ENCODE measurements around the gene SMARCAD1.

Gene SMARCAD1

DNA sequence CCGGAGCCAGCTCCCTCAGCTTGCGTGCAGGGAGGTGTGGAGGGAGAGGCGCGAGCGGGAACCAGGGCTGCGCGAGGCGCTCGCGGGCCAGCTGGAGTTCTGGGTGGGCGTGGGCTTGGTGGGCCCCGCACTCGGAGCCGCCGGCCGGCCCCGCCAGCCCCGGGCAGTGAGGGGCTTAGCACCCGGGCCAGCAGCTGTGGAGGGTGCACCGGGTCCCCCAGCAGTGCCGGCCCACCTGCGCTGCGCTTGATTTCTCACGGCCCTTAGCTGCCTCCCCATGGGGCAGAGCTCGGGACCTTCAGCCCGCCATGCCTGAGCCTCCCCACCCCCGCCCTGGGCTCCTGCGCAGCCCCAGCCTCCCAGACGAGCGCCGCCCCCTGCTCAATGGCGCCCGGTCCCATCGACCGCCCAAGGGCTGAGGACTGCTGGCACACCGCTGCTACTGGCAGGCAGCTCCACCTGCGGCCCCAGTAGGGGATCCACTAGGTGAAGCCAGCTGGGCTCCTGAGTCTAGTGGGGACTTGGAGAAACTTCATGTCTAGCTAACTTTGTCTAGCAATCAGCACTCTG, 37.8 kb upstream of the SMARCAD1 start (continued):
- TF ChIP-seq ZNF16 (tag by site-specific recombination; IDR thresholded peaks at IDR 0.05; ENCODE audit: low read depth) = no peak

DNA sequence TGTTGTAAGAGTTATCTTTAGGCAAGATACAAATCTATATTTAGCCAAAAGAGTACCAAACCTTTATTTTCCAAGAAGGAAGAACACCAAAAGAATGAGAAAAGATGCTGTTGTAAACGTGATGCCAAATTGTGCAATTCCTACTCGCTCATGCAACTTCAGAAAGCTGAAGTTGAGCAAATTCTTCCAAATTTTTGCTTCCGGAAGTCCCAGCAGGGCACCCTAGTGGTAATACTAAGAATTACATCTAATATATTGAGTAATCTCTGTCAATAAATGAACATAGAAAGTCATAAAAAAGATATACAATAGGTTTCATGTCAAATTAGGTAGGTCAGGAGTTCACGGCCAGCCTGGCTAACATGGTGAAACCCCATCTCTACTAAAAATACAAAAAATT, 36.0 kb upstream of the SMARCAD1 start:
- Histone ChIP-seq H3K4me1 (ENCODE audit: control insufficient read depth, insufficient read depth, low read length) (no peaks in the 10 kb centered on the region), H3K27ac (ENCODE audit: extremely low read depth, low read depth, low read length) (no peak overlapping the region), H3K9me3 (ENCODE audit: control insufficient read depth, insufficient read depth, low read depth, low read length) (no peaks in the 10 kb centered on the region), H3K36me3 (ENCODE audit: control insufficient read depth in 2 of 2, insufficient read depth in 1 of 2, low read length in 2 of 2) (no peaks in the 10 kb centered on the region), H3K4me3 (ENCODE audit: low read depth, low read length) (no peak overlapping the region)
- CTCF ChIA-PET = interaction anchor here (0.6 to 1.5 kb wide), 4 partner anchors 11 to 1476 kb away, joined by 3 to 7 read pairs (median 4); no protein-coding TSS in a partner anchor
- POLR2A ChIA-PET = no interaction called here
- TF ChIP-seq ZNF530 (tag by site-specific recombination; IDR thresholded peaks at IDR 0.05; ENCODE audit: low read depth) (no peak), ZNF311 (tag by site-specific recombination; IDR thresholded peaks at IDR 0.05; ENCODE audit: borderline replicate concordance) (no peak), EGR2 (tag by site-specific recombination; IDR thresholded peaks at IDR 0.05; ENCODE audit: low read depth) (no peak), ZXDB (tag by site-specific recombination; IDR thresholded peaks at IDR 0.05) (no peak)

DNA sequence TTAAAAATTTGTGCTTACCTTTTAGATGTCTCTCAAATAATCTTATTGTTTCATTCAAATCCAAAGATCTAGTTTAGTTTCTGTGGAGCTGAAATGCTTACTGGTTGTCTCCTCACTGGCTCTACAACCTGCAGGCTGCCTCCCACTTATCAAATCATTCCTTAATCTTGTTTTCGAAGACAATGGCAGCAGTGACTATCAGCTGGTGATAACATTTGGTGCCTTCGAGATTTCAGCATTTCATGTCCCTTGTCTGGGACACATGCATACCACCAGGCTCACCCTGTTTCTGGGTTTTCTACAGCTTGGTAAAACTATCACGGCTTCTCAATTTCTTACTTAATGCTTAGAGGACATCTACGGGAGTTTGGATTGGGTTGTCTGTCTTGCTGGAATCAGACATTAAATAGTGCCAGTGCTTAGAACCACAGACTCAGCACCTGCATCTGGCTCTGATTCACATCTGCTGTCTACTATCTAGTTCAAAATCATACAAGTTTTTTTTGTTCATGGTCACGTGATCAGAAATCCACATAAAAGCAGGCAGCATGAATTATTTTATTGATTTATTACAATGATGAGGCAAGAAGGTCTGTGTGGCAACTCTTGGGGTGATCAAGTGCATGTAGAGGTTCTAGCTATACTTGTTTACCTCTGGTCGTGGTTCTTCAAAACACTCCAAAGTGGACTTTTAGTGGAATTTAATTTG, 32.0 kb upstream of the SMARCAD1 start:
- H3K36me3 ChIP-seq (ENCODE audit: control insufficient read depth in 2 of 2, insufficient read depth in 1 of 2, low read length in 2 of 2) = no peaks in the 10 kb centered on the region
- H3K9me3 ChIP-seq (ENCODE audit: control insufficient read depth, insufficient read depth, low read depth, low read length) = no peaks in the 10 kb centered on the region
- POLR2A ChIA-PET = no interaction called here
- CTCF ChIA-PET = no interaction called here
- no peak overlapping the region for H3K27ac ChIP-seq (ENCODE audit: extremely low read depth, low read depth, low read length)
- no peak overlapping the region for H3K4me3 ChIP-seq (ENCODE audit: low read depth, low read length)
- no peaks in the 10 kb centered on the region for H3K4me1 ChIP-seq (ENCODE audit: control insufficient read depth, insufficient read depth, low read length)
- TF ChIP-seq, protein P1, sequence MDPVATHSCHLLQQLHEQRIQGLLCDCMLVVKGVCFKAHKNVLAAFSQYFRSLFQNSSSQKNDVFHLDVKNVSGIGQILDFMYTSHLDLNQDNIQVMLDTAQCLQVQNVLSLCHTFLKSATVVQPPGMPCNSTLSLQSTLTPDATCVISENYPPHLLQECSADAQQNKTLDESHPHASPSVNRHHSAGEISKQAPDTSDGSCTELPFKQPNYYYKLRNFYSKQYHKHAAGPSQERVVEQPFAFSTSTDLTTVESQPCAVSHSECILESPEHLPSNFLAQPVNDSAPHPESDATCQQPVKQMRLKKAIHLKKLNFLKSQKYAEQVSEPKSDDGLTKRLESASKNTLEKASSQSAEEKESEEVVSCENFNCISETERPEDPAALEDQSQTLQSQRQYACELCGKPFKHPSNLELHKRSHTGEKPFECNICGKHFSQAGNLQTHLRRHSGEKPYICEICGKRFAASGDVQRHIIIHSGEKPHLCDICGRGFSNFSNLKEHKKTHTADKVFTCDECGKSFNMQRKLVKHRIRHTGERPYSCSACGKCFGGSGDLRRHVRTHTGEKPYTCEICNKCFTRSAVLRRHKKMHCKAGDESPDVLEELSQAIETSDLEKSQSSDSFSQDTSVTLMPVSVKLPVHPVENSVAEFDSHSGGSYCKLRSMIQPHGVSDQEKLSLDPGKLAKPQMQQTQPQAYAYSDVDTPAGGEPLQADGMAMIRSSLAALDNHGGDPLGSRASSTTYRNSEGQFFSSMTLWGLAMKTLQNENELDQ (tag by site-specific recombination; IDR thresholded peaks at IDR 0.05; ENCODE audit: low read depth) = no peak
- TF ChIP-seq ZFP69B (tag by site-specific recombination; IDR thresholded peaks at IDR 0.05) (no peak), KLF8 (tag by site-specific recombination; IDR thresholded peaks at IDR 0.05) (no peak), ZNF248 (tag by site-specific recombination; IDR thresholded peaks at IDR 0.05) (no peak), GLI4 (tag by site-specific recombination; IDR thresholded peaks at IDR 0.05) (no peak), BCL11B (tag by site-specific recombination; IDR thresholded peaks at IDR 0.05; ENCODE audit: low read depth) (no peak), ZFP37 (tag by site-specific recombination; IDR thresholded peaks at IDR 0.05) (no peak), ZNF184 (tag by site-specific recombination; IDR thresholded peaks at IDR 0.05) (no peak), ZNF366 (tag by site-specific recombination; conservative IDR thresholded peaks at IDR 0.05) (no peak), ZFP3 (tag by site-specific recombination; IDR thresholded peaks at IDR 0.05; ENCODE audit: low read depth) (no peak), ZNF354C (tag by site-specific recombination; IDR thresholded peaks at IDR 0.05; ENCODE audit: borderline replicate concordance, low read depth) (no peak), ZNF76 (tag by site-specific recombination; IDR thresholded peaks at IDR 0.05; ENCODE audit: borderline replicate concordance, low read depth) (no peak)
- TF ChIP-seq, protein P2, sequence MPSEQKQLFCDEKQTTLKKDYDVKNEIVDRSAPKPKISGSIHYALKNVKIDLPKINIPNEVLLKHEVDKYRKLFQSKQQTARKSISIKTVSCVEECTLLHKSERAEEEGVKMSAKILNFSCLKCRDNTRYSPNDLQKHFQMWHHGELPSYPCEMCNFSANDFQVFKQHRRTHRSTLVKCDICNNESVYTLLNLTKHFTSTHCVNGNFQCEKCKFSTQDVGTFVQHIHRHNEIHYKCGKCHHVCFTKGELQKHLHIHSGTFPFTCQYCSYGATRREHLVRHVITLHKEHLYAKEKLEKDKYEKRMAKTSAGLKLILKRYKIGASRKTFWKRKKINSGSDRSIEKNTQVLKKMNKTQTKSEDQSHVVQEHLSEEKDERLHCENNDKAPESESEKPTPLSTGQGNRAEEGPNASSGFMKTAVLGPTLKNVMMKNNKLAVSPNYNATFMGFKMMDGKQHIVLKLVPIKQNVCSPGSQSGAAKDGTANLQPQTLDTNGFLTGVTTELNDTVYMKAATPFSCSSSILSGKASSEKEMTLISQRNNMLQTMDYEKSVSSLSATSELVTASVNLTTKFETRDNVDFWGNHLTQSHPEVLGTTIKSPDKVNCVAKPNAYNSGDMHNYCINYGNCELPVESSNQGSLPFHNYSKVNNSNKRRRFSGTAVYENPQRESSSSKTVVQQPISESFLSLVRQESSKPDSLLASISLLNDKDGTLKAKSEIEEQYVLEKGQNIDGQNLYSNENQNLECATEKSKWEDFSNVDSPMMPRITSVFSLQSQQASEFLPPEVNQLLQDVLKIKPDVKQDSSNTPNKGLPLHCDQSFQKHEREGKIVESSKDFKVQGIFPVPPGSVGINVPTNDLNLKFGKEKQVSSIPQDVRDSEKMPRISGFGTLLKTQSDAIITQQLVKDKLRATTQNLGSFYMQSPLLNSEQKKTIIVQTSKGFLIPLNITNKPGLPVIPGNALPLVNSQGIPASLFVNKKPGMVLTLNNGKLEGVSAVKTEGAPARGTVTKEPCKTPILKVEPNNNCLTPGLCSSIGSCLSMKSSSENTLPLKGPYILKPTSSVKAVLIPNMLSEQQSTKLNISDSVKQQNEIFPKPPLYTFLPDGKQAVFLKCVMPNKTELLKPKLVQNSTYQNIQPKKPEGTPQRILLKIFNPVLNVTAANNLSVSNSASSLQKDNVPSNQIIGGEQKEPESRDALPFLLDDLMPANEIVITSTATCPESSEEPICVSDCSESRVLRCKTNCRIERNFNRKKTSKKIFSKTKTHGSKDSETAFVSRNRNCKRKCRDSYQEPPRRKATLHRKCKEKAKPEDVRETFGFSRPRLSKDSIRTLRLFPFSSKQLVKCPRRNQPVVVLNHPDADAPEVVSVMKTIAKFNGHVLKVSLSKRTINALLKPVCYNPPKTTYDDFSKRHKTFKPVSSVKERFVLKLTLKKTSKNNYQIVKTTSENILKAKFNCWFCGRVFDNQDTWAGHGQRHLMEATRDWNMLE (tag by site-specific recombination; conservative IDR thresholded peaks at IDR 0.05; ENCODE audit: low read depth) = no peak
- TF ChIP-seq, protein P3, sequence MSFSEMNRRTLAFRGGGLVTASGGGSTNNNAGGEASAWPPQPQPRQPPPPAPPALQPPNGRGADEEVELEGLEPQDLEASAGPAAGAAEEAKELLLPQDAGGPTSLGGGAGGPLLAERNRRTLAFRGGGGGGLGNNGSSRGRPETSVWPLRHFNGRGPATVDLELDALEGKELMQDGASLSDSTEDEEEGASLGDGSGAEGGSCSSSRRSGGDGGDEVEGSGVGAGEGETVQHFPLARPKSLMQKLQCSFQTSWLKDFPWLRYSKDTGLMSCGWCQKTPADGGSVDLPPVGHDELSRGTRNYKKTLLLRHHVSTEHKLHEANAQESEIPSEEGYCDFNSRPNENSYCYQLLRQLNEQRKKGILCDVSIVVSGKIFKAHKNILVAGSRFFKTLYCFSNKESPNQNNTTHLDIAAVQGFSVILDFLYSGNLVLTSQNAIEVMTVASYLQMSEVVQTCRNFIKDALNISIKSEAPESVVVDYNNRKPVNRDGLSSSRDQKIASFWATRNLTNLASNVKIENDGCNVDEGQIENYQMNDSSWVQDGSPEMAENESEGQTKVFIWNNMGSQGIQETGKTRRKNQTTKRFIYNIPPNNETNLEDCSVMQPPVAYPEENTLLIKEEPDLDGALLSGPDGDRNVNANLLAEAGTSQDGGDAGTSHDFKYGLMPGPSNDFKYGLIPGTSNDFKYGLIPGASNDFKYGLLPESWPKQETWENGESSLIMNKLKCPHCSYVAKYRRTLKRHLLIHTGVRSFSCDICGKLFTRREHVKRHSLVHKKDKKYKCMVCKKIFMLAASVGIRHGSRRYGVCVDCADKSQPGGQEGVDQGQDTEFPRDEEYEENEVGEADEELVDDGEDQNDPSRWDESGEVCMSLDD (tag by site-specific recombination; IDR thresholded peaks at IDR 0.05) = no peak
- TF ChIP-seq, protein P4, sequence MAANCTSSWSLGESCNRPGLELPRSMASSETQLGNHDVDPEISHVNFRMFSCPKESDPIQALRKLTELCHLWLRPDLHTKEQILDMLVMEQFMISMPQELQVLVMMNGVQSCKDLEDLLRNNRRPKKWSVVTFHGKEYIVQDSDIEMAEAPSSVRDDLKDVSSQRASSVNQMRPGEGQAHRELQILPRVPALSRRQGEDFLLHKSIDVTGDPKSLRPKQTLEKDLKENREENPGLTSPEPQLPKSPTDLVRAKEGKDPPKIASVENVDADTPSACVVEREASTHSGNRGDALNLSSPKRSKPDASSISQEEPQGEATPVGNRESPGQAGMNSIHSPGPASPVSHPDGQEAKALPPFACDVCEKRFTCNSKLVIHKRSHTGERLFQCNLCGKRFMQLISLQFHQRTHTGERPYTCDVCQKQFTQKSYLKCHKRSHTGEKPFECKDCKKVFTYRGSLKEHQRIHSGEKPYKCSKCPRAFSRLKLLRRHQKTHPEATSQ (tag by site-specific recombination; IDR thresholded peaks at IDR 0.05) = no peak
